ENCODE measurements around the gene POLR3A. TPM values are rescaled to one million over a fixed set of nuclear protein-coding genes. Genes with fewer than 3 reads are reported as not detected.

Gene POLR3A
- total and polyA plus RNA-seq, 2 of the 13 experiments (the other 11 are each of a cell fraction or from before 2014, with no cell fraction given) = 13.6 to 19.2 TPM

DNA sequence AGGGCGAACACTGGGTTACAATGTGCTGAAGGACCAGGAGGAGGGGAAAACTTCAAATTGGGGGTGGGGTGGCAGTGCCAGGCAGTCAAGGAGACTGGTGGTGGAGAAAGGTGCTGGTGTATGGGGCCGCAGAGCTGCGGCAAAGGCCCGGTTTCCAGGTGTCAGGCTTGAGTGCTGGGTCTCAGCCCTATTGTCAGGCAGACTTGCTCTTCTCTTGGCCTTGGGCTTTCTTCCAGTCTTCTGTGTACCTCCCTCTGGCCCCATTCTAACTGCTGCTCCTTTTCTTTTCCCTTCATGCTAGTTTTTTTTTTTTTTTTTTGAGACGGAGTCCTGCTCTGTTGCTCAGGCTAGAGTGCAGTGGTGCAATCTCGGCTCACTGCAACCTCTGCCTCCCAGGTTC, 51.0 kb downstream of the POLR3A start (continued):
- TF ChIP-seq ZNF614 (CRISPR knock-in tag; IDR thresholded peaks at IDR 0.05; ENCODE audit: borderline replicate concordance) (no peak), ZSCAN22 (CRISPR knock-in tag; IDR thresholded peaks at IDR 0.05) (no peak)

DNA sequence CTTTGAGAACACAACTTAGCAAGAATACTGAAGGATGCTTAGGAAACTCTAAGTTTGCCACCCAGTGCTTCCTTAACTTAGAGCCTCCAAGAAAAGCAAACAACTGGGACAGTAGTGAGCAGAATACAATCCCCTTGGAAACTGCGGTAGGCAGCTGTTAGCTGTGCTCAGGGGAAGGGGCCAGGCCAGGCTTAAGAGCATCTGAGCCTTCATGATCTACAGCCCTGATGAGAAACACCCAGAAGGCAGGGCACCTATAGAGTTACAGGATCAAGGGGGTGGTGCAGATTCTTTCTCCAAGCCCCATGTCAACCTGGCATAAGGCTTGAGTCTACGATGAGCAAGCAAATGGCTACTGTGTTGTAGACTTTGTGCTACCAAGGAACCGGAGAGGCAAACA, 51.4 kb downstream of the POLR3A start:
- POLR2A ChIA-PET = interaction anchor here (1.8 kb wide), 1 partner anchor 11 kb away, joined by 5 read pairs; no protein-coding TSS in a partner anchor
- no peak for FAIRE-seq
- Histone ChIP-seq H3K9me3 (ENCODE audit: low read length) (no peaks in the 10 kb centered on the region), H3K9ac (ENCODE audit: insufficient read depth, low read depth, low read length) (no peak overlapping the region), H3K79me2 (ENCODE audit: insufficient read depth, low read length) (no peaks in the 10 kb centered on the region), H4K20me1 (ENCODE audit: insufficient read depth, low read length) (no peaks in the 10 kb centered on the region), H3K4me2 (ENCODE audit: low read depth, low read length) (no peak overlapping the region), H3K36me3 (replicated peaks in 1 of 2; ENCODE audit: control insufficient read depth in 1 of 2, insufficient read depth in 2 of 2, low read length in 2 of 2) (peaks cover 31 to 59% of the 10 kb centered on the region in 2 experiments), H2AFZ (ENCODE audit: low read length) (no peak overlapping the region), H3K27me3 (ENCODE audit: control insufficient read depth in 1 of 2, insufficient read depth in 2 of 2, low read length in 2 of 2) (no peaks in the 10 kb centered on the region), H3K27ac (ENCODE audit: extremely low read length, insufficient read depth, low read length) (no peak overlapping the region), H3K4me3 (replicated peaks in 1 of 3; ENCODE audit: insufficient read depth in 1 of 3, low read depth in 2 of 3, low read length in 3 of 3) (no peak overlapping the region), H3K4me1 (ENCODE audit: insufficient read depth, low read length) (peaks cover 25% of the 10 kb centered on the region)
- TF ChIP-seq, protein P1, sequence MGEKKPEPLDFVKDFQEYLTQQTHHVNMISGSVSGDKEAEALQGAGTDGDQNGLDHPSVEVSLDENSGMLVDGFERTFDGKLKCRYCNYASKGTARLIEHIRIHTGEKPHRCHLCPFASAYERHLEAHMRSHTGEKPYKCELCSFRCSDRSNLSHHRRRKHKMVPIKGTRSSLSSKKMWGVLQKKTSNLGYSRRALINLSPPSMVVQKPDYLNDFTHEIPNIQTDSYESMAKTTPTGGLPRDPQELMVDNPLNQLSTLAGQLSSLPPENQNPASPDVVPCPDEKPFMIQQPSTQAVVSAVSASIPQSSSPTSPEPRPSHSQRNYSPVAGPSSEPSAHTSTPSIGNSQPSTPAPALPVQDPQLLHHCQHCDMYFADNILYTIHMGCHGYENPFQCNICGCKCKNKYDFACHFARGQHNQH (CRISPR knock-in tag; IDR thresholded peaks at IDR 0.05) = no peak
- TF ChIP-seq ZNF30 (CRISPR knock-in tag; IDR thresholded peaks at IDR 0.05) = no peak
- no peak for TF ChIP-seq SRF (IDR thresholded peaks at IDR 0.05; ENCODE audit: low read depth, low read length)
- no peak for TF ChIP-seq ZNF644 (CRISPR knock-in tag; IDR thresholded peaks at IDR 0.05; ENCODE audit: low read depth)
- TF ChIP-seq JARID2 (CRISPR knock-in tag; IDR thresholded peaks at IDR 0.05; ENCODE audit: insufficient replicate concordance) = no peak
- TF ChIP-seq ZKSCAN8 (CRISPR knock-in tag; IDR thresholded peaks at IDR 0.05; ENCODE audit: borderline replicate concordance) = no peak
- no peak for TF ChIP-seq PRPF4 (IDR thresholded peaks at IDR 0.05; ENCODE audit: low read depth, low read length, poor library complexity, severe bottlenecking)
- no peak for TF ChIP-seq EP300 (IDR thresholded peaks at IDR 0.05; ENCODE audit: low read depth in 2 of 2, low read length in 2 of 2)
- no peak for TF ChIP-seq EP300 (CRISPR knock-in tag; IDR thresholded peaks at IDR 0.05; ENCODE audit: borderline replicate concordance)
- no peak for TF ChIP-seq TRIM24 (CRISPR knock-in tag; IDR thresholded peaks at IDR 0.05)
- TF ChIP-seq SSRP1 (CRISPR knock-in tag; IDR thresholded peaks at IDR 0.05) = no peak
- BruUV-seq (replicated peaks) = no TSS peak
- no peak for ATAC-seq
- in situ Hi-C loops (cut with HindIII; ENCODE audit: extremely low pct_ligation_motif_present, low pct_unique_long_range_greater_than_20kb) (no loop called here), intact Hi-C loops (cut with micrococcal nuclease; ENCODE audit: unreplicated experiment) (no loop called here)
- DNase-seq (ENCODE audit: low spot score) = no peak
- CTCF ChIA-PET (ENCODE audit: low intra/inter-chr PET ratio, low total read pairs) = no interaction called here
- 82% methylated on average over 2 of the region's 3 CpGs for WGBS (ENCODE audit: low lambda C conversion rate)
